HepG2 (cell line): ENCODE results near the gene CFAP45. TPM values are rescaled to one million over a fixed set of nuclear protein-coding genes. Genes with fewer than 3 reads are reported as not detected.

ENCODE experiments used
- ATAC-seq: fragments of 200-7000 bp; cut with Tn5 transposase; 3 replicates; pipeline ENCODE4 v1.9.1; 2020; ENCODE audit warnings: mild to moderate bottlenecking, moderate library complexity
- BruUV-seq: library from RNA; stranded (reverse); fragments of 400-500 nt; replicated peaks from 2 replicates; lab custom pipeline; 2021; lab: Mats Ljungman, UMichigan
- CTCF ChIA-PET: fragments of 300-600 bp; formaldehyde crosslinking; extraction: SDS; loops from one replicate; lab custom pipeline; 2021; ENCODE audit warnings: low total read pairs, inconsistent platforms, low intra/inter-chr PET ratio; lab: Yijun Ruan, JAX
- POLR2A ChIA-PET: fragments of 350-600 bp; sonication (Branson Sonifier 250); formaldehyde crosslinking; loops from one replicate; lab custom pipeline; 2020; ENCODE audit warnings: antibody characterized with exemption, inconsistent platforms; lab: Yijun Ruan, JAX
- DNase-seq: peaks from one replicate; pipeline ENCODE4 v3.0.0-alpha.2; 2015; ENCODE audit warnings: low spot score
- FAIRE-seq: peaks from 3 replicates; lab custom pipeline; 2011; peaks lifted over from hg19 to GRCh38; lab: Jason Lieb, UNC
- H2AFZ ChIP-seq: one replicate; pipeline ENCODE4 v1.6.1; 2011; ENCODE audit warnings: low read length, inconsistent platforms
- H3K27ac ChIP-seq: fragments of 300-600 bp; 3 replicates; pipeline ENCODE4 v1.8.0; 2011; ENCODE audit warnings: mixed run types, mild to moderate bottlenecking, mixed read lengths, low read length, inconsistent platforms; ENCODE audit not compliant: insufficient read depth; ENCODE audit errors: extremely low read length
- H3K27me3 ChIP-seq, 2 experiments: fragments of 200-600 bp in 1 of 2; 2 replicates in 1 of 2; 3 replicates in 1 of 2; pipeline versions ENCODE4 v1.6.0 to v1.8.0; 2011; ENCODE audit warnings: low read length in 2 of 2, mild to moderate bottlenecking in 2 of 2, moderate library complexity in 2 of 2, inconsistent platforms in 1 of 2; ENCODE audit not compliant: insufficient read depth in 2 of 2, control insufficient read depth in 1 of 2
- H3K36me3 ChIP-seq, 2 experiments: fragments of 200-600 bp in 1 of 2; replicated peaks in 1 of 2; 2 replicates in 1 of 2; 3 replicates in 1 of 2; pipeline versions ENCODE4 v1.5.1 to v1.8.0; 2011; ENCODE audit warnings: low read length in 2 of 2, inconsistent platforms in 1 of 2; ENCODE audit not compliant: insufficient read depth in 2 of 2, control insufficient read depth in 1 of 2
- H3K4me1 ChIP-seq: 2 replicates; pipeline ENCODE4 v1.5.1; 2012; ENCODE audit warnings: low read length, inconsistent platforms; ENCODE audit not compliant: insufficient read depth
- H3K4me2 ChIP-seq: 2 replicates; pipeline ENCODE4 v1.6.0; 2011; ENCODE audit warnings: low read depth, low read length, inconsistent platforms
- H3K4me3 ChIP-seq, 3 experiments: fragments of 200-600 bp in 1 of 3; sonication (generic), shearing (Covaris generic) in 1 of 3; replicated peaks in 1 of 3; 2 replicates each; pipeline ENCODE4 v1.5.1; 2011 to 2016; ENCODE audit warnings: low read length in 3 of 3, inconsistent platforms in 2 of 3, low read depth in 2 of 3, mild to moderate bottlenecking in 2 of 3, control low read depth in 1 of 3, mixed read lengths in 1 of 3; ENCODE audit not compliant: insufficient read depth in 1 of 3
- H3K79me2 ChIP-seq: one replicate; pipeline ENCODE4 v1.6.1; 2011; ENCODE audit warnings: low read length, inconsistent platforms; ENCODE audit not compliant: insufficient read depth
- H3K9ac ChIP-seq: 2 replicates; pipeline ENCODE4 v1.6.0; 2011; ENCODE audit warnings: mild to moderate bottlenecking, low read depth, low read length, inconsistent platforms; ENCODE audit not compliant: insufficient read depth
- H3K9me3 ChIP-seq: 2 replicates; pipeline ENCODE4 v1.5.1; 2012; ENCODE audit warnings: mild to moderate bottlenecking, low read length
- H4K20me1 ChIP-seq: 2 replicates; pipeline ENCODE4 v1.6.0; 2011; ENCODE audit warnings: inconsistent platforms, mild to moderate bottlenecking, low read length, moderate library complexity; ENCODE audit not compliant: insufficient read depth
- AGO1 ChIP-seq: fragments of 200-400 bp; formaldehyde crosslinking; IDR thresholded peaks from 2 replicates; pipeline ENCODE4 v1.6.1; 2017; ENCODE audit warnings: mild to moderate bottlenecking, low read depth, low read length, moderate library complexity; ENCODE audit not compliant: poor library complexity, severe bottlenecking
- FOXK1 ChIP-seq: sonication (generic); formaldehyde crosslinking; IDR thresholded peaks from 2 replicates; pipeline ENCODE4 v1.4.0; 2020; ENCODE audit warnings: low read depth, missing genetic modification reagents, borderline replicate concordance
- GATAD2A ChIP-seq: IDR thresholded peaks from 2 replicates; pipeline ENCODE4 v1.6.1; 2016
- HIVEP1 ChIP-seq: sonication (generic); formaldehyde crosslinking; IDR thresholded peaks from 2 replicates; pipeline ENCODE4 v1.4.0; 2020; ENCODE audit warnings: mild to moderate bottlenecking, missing genetic modification reagents
- JUND ChIP-seq: sonication (generic); formaldehyde crosslinking; IDR thresholded peaks from 2 replicates; pipeline ENCODE4 v1.8.0; 2022; ENCODE audit warnings: mild to moderate bottlenecking, missing genetic modification reagents
- MIXL1 ChIP-seq: IDR thresholded peaks from 2 replicates; pipeline ENCODE4 v1.6.1; 2016
- SIX1 ChIP-seq: sonication (generic); formaldehyde crosslinking; IDR thresholded peaks from 2 replicates; pipeline ENCODE4 v1.4.0; 2020; ENCODE audit warnings: missing genetic modification reagents, borderline replicate concordance
- ZNF234 ChIP-seq: sonication (generic); formaldehyde crosslinking; conservative IDR thresholded peaks from 2 replicates; pipeline ENCODE4 v1.5.1; 2020; ENCODE audit warnings: mild to moderate bottlenecking, missing genetic modification reagents
- ZNF441 ChIP-seq: sonication (generic); formaldehyde crosslinking; IDR thresholded peaks from 2 replicates; pipeline ENCODE4 v1.7.0; 2021; ENCODE audit warnings: missing genetic modification reagents, borderline replicate concordance
- ZNF557 ChIP-seq: sonication (generic); formaldehyde crosslinking; IDR thresholded peaks from 2 replicates; pipeline ENCODE4 v1.4.0; 2020; ENCODE audit warnings: missing genetic modification reagents
- ZNF724P ChIP-seq: sonication (generic); formaldehyde crosslinking; IDR thresholded peaks from 2 replicates; pipeline ENCODE4 v1.8.0; 2022; ENCODE audit warnings: missing genetic modification reagents, borderline replicate concordance
- ZNF746 ChIP-seq: sonication (generic); formaldehyde crosslinking; IDR thresholded peaks from 2 replicates; pipeline ENCODE4 v1.8.0; 2022; ENCODE audit warnings: mild to moderate bottlenecking, missing genetic modification reagents
- WGBS: methylation state at CpG from one replicate; pipeline ENCODE4 v1.1.6; 2017; ENCODE audit warnings: low lambda C conversion rate; 5-methylcytosine and 5-hydroxymethylcytosine counted together
- in situ Hi-C: cut with HindIII; loops from 2 replicates; pipeline ENCODE4 v1.10.0; 2017; ENCODE audit warnings: low pct_unique_long_range_greater_than_20kb; ENCODE audit not compliant: extremely low pct_ligation_motif_present
- intact Hi-C: fragments of 100-400 bp; cut with micrococcal nuclease; formaldehyde crosslinking; loops from one replicate; pipeline ENCODE4 v1.10.0; 2022; ENCODE audit not compliant: unreplicated experiment
- polyA plus RNA-seq, 8 experiments: library from polyadenylated mRNA; depleted of rRNA in 3 of 8; stranded (reverse) in 7 of 8; unstranded in 1 of 8; fragments of >200 nt; fragmentation: Illumina TruSeq in 4 of 8; extraction: Trizol in 4 of 8; gene quantifications; 2 replicates each; pipeline versions ENCODE4 v1.2.1 to v1.2.3, GENCODE V29; 2011 to 2016; ENCODE audit warnings: low read depth in 4 of 8, missing spikeins in 1 of 8, mixed read lengths in 1 of 8; ENCODE audit not compliant: insufficient read depth in 1 of 8
- total RNA-seq, 5 experiments: library from RNA; depleted of rRNA; stranded (reverse); fragments of >200 nt; fragmentation: Illumina TruSeq; extraction: Trizol; gene quantifications; 2 replicates each; pipeline ENCODE4 v1.2.3, GENCODE V29; 2016; ENCODE audit warnings: low read depth in 1 of 5
- TF ChIP-seq, protein P1 (sequence below): sonication (generic); formaldehyde crosslinking; conservative IDR thresholded peaks from 2 replicates; pipeline ENCODE4 v1.8.0; 2022; ENCODE audit warnings: missing genetic modification reagents
- TF ChIP-seq, protein P2 (sequence below): IDR thresholded peaks from 2 replicates; pipeline ENCODE4 v1.6.1; 2016; ENCODE audit warnings: missing compliant biosample characterization, missing genetic modification reagents, borderline replicate concordance

The CFAP45 gene
- total and polyA plus RNA-seq, 2 of the 13 experiments (the other 11 are each of a cell fraction or from before 2014, with no cell fraction given) = not detected

DNA sequence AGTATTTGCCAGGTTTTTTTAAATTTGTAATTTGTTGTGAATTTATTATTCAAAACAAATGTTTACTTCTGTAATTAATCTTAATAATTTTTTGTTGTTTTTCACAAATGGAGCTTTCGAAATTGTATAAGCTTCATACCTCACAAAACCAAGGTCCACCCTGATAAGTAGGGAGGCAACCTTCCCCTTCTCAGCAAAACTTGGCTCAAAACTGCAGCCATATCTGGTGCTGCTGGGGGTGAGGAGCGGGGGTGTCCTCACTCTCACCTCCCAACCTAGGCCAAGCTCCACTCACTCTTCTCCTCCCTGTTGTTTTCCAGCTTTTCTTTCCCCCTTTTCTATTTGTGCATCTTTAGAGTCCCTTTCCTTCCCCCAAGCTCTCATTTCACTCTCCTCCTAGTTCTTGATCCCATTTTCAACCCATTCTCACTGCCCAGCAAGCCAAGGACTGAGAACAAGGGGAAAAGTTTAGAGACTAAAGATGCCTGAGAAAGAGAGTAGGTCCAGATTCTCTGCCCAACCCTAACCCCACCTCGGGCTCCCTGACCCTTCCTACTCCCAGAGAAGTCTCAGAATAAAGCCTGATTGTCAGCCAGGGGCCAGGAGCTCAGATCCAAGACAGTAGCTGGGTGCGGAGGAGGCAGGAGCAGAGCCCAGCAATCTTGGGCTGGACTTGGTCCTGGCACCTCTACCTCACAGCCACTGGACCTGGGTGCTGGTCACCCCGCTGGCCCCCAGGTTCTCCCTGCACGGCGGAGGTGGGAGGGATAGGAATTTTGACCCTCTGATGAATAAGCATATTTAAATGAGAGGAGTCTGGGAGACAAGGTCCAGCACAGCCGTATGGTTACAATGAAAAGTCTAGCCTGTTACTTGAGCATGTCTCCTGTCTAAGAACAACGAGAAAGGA is 8.3 kb upstream of the CFAP45 start:
- peaks cover 0 to 4% of the 10 kb centered on the region in 2 experiments; a peak in 1 of 5 replicates for H3K27me3 ChIP-seq
- no peaks in the 10 kb centered on the region for H3K9me3 ChIP-seq
- 15% methylated on average over 9 of the region's 9 CpGs for WGBS
- H3K4me1 ChIP-seq = peaks cover 13% of the 10 kb centered on the region
- TF ChIP-seq ZNF234 (CRISPR knock-in tag) (no peak), ZNF441 (CRISPR knock-in tag) (no peak), ZNF724P (no peak), FOXK1 (CRISPR knock-in tag) (no peak), MIXL1 (CRISPR knock-in tag) (no peak), HIVEP1 (CRISPR knock-in tag) (no peak), ZNF557 (CRISPR knock-in tag) (no peak), SIX1 (no peak), AGO1 (no peak), JUND (CRISPR knock-in tag) (no peak), GATAD2A (no peak), ZNF746 (CRISPR knock-in tag) (no peak)
- TF ChIP-seq, protein P1, sequence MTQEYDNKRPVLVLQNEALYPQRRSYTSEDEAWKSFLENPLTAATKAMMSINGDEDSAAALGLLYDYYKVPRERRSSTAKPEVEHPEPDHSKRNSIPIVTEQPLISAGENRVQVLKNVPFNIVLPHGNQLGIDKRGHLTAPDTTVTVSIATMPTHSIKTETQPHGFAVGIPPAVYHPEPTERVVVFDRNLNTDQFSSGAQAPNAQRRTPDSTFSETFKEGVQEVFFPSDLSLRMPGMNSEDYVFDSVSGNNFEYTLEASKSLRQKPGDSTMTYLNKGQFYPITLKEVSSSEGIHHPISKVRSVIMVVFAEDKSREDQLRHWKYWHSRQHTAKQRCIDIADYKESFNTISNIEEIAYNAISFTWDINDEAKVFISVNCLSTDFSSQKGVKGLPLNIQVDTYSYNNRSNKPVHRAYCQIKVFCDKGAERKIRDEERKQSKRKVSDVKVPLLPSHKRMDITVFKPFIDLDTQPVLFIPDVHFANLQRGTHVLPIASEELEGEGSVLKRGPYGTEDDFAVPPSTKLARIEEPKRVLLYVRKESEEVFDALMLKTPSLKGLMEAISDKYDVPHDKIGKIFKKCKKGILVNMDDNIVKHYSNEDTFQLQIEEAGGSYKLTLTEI (CRISPR knock-in tag) = no peak
- TF ChIP-seq, protein P2, sequence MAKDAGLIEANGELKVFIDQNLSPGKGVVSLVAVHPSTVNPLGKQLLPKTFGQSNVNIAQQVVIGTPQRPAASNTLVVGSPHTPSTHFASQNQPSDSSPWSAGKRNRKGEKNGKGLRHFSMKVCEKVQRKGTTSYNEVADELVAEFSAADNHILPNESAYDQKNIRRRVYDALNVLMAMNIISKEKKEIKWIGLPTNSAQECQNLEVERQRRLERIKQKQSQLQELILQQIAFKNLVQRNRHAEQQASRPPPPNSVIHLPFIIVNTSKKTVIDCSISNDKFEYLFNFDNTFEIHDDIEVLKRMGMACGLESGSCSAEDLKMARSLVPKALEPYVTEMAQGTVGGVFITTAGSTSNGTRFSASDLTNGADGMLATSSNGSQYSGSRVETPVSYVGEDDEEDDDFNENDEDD = no peak
- in situ Hi-C loops = no loop called here
- H4K20me1 ChIP-seq = no peaks in the 10 kb centered on the region
- CTCF ChIA-PET = no interaction called here
- intact Hi-C loops = no loop called here
- FAIRE-seq (no peak), DNase-seq (no peak), ATAC-seq (no peak)
- H3K9ac ChIP-seq = no peak overlapping the region
- H3K4me2 ChIP-seq = no peak overlapping the region
- POLR2A ChIA-PET = no interaction called here
- H3K36me3 ChIP-seq = no peaks in the 10 kb centered on the region
- no TSS peak for BruUV-seq
- no peak overlapping the region for H3K27ac ChIP-seq
- H2AFZ ChIP-seq = no peak overlapping the region
- H3K79me2 ChIP-seq = no peaks in the 10 kb centered on the region
- H3K4me3 ChIP-seq = no peak overlapping the region
